MV-4-11 (cell line): ENCODE measurements around the gene TRIM17.
"Not testable (repeated sequence)": the region's sequence is repeated elsewhere in the genome, so short reads cannot be mapped to it uniquely, and the experiment has no call there.

ENCODE experiments used
- DNase-seq: peaks from one replicate; lab custom pipeline; 2025; lab: John Stamatoyannopoulos, UW

The TRIM17 gene

GRCh38 chr1:228448372-228448771, 31.7 kb upstream of the TRIM17 start:
- no peak for DNase-seq

DNA sequence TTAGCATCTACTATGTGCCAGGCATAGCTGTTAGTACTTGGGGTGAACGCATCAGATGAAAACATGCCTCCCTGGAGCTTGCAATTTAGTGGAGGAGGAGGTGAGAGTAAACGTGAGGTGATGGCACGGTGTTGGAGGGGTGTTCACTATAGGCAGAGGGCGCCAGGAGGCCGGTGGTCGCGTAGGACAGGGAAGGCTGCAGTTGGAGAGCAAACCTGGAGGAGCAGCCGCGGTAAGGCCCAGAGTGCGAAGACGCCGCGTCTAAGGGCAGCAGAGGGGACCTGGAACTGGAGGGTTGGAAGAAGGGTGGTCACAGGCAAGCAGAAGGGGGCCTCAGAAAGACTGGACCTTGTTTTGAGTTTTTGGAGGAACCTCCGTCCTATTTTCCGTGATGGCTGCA, 30.2 kb upstream of the TRIM17 start:
- DNase-seq: no peak

DNA sequence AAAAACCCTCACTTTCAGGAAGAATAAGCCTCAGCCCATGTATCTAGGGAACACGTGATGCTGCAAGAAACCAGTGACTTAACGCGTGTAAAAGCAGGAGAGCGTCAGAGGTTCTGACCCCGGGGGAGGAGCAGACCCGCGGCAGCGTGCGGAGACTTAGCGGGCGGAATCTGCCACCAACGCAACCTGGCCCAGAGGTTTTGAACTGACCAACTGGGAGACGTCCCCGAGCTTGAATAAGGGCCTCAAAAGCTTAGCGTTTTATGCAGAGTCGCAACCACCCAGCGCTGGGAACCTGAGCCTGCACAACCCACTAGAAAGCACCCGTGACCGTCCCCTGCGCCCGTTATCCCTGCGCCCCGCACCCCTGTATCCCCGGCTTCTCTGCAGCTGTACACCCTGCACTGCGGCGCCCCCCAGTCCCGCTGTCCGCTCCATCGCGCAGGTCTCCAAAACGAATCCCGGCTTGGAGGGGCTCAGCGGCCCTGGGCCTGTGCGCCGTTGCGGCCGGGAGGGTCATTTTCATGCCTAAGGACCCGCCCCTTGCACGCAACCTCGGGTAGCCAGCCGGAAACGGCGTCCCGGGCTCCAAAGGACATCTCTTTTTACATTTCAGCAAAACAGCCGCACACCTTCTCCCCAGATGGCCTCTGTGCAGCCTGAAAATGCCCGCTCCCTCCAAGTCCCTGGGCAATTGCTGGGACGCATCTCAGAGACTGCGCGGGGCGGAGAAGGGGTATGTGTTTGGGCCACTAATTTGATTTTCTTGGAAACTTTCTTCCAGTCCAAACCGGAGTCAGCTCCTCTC, 29.4 kb upstream of the TRIM17 start:
- peak; percentile 49 for DNase-seq

DNA sequence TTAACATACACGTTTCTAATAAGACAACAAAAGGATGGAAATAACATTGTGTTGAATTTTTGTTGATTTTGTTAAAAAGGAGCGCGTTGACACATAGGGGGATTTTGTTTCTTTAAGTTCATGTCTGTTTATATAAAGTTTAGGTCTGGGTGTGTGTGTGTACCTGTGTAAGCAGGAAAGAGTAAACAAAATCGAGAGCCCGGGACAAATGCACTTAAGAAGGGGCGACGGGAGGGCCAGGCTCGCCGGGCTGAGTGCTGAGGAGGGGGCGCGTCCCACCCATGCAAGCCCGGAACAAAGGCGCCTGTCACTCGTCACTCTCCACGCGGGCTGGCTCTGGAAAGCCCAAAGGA, 28.8 kb upstream of the TRIM17 start:
- no peak for DNase-seq

- no peak for DNase-seq
These were observed 26.7 kb upstream of the TRIM17 start for GRCh38 chr1:228443395-228443794.

- DNase-seq: no peak
These were observed 24.3 kb upstream of the TRIM17 start for GRCh38 chr1:228440761-228441500.

- DNase-seq: no peak
These were observed 21.6 kb upstream of the TRIM17 start for GRCh38 chr1:228438266-228438665.

- DNase-seq: no peak
These were observed 20.8 kb upstream of the TRIM17 start for GRCh38 chr1:228437424-228437962.

DNA sequence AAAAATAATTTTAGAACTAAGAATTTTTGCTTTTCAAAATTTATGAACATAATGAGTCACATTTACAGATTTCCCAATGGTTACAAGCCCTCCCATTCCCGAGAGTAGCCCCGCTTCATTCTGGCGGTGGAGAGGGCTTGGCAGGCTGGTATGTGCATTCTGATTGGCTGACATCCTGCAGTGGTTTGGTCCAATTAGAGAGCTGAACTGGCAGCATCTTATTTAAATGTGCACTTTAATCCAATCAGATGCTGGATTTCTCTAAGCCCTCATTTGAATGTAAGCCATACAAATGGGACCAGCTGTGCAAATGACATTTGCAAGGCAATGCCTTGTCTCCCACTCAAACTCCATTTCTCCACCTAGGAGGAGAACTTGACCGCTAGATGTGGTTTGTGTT, 18.0 kb upstream of the TRIM17 start:
- DNase-seq: no peak

GRCh38 chr1:228433337-228434053, 16.8 kb upstream of the TRIM17 start:
- DNase-seq: not testable (repeated sequence)

DNA sequence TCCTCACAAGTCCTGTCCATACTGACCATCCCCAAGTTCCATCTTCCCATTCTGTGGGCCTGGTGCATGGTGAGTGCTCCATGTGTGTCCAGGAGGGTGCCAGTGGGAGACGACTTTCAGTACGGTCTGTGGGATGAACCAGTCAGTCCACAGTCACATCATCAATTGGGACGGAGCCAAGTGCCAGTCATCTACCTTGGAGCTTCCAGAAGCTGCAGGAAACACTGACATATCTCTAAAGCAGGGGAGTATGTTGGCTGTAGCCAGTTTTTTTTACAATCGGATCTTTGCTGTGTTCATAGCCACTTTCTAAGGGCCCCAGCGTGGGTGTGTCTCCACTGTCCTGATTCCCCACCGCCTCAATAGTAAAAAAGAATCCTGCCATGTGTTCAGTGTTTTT, 13.6 kb upstream of the TRIM17 start:
- DNase-seq: no peak

DNA sequence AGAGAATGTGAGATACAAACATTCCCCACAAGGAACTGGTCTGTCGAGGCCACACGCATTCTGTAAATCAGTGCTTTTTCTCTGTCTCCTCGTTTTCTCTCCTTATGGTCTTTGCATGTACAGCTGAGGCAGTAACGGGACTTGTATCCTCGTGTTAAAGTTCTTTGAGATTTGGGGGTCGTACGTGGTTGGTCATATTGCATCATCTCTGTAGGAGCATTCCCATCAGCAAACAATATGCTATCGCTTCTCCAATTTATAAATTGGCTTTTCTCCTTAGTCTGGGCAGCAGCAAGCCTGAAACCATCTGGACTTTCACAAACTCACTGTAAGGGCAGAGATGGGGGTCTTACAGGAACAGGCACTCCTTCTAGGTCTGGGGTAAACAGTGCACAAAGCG, 13.0 kb upstream of the TRIM17 start:
- no peak for DNase-seq

- DNase-seq: no peak
These were observed 12.3 kb upstream of the TRIM17 start for GRCh38 chr1:228429007-228429406.

DNA sequence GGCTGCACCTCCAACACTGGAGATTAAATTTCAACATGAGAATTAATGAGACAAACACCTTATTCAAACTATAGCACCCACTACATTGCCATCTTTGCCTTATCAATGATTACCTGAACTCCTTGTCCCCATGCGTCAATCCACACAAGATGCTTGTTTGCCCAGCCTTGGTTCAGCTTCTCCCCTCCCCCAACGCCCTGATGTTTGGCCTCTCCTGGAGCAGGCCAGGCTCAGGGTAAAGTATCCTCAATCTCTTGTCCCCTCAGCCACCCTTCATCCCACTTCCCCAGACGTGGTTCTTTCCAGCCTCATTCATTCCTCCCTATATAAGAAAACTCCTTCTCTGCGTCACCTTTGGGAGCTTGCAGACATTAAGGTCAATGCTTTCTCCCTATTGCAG, 11.8 kb upstream of the TRIM17 start:
- DNase-seq: no peak

- no peak for DNase-seq
These were observed 10.0 kb upstream of the TRIM17 start for GRCh38 chr1:228426518-228427175.

- no peak for DNase-seq
These were observed 8.3 kb upstream of the TRIM17 start for GRCh38 chr1:228424685-228425660.

DNA sequence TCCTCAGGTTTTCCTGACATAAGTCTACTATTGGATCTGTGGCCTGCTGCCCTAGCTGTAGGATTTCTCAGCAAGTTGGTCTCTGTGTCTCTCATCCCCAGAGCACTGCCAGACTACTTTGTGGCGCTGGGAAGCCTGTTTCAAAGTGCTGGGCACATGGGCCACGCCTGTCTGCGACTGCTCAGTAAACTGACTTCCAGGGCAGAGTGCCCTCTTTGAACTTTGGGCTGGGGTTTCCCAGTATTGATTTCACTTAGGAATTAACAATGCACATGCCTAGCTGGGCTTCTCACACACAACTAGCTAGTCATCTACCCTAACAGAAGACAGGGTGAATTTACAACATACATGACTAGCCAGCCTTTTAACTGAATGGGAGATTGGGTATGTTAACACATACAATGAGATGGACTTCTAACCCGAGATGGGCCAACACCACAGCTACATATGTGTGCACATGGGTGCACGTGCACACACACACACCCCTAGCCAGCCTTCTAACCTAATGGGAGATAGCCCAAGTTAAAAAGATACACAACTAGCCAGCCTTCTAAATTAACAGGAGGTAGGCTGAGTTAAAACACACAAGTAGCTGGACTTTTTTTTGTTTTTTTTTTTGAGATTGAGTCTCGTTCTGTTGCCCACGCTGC, 6.9 kb upstream of the TRIM17 start:
- DNase-seq: no peak

- DNase-seq: no peak
These were observed 4.5 kb upstream of the TRIM17 start for GRCh38 chr1:228420968-228421826.

DNA sequence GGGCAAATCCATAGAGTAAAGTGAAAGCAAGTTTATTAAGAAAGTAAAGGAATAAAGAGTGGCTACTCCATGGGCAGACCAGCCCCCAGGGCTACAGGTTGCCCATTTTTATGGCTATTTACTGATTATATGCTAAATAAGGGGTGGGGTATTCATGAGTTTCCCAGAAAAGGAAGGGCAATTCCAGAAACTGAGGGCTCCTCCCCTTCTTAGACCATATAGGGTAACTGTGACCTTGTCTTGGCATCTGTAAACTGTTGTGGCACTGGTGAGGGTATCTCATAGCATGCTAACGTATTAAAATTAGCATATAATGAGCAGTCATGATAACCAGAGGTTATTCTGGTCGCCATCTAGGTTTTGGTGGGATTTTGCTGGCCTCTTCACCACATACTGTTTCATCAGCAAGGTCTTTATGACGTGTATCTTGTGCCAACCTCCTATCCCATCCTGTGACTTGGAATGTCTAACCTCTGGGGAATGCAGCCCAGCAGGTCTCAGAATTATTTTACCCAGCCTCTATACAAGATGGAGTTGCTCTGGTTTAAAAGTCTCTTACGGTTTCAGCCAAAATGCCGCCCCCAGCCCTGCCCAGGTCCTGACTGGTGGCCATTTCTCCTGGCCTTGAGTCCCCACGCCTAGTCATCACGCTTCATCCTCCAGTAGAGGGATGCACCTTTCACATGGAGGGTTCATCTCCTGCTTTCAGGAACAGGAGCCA, 982 bp upstream of the TRIM17 start:
- DNase-seq: no peak
